ENCODE results near the gene APOBEC4. TPM values are rescaled to one million over a fixed set of nuclear protein-coding genes. Genes with fewer than 3 reads are reported as not detected.

APOBEC4 gene
- polyA plus RNA-seq, 1 of the 3 experiments (the other 2 are of a cell fraction) = not detected

DNA sequence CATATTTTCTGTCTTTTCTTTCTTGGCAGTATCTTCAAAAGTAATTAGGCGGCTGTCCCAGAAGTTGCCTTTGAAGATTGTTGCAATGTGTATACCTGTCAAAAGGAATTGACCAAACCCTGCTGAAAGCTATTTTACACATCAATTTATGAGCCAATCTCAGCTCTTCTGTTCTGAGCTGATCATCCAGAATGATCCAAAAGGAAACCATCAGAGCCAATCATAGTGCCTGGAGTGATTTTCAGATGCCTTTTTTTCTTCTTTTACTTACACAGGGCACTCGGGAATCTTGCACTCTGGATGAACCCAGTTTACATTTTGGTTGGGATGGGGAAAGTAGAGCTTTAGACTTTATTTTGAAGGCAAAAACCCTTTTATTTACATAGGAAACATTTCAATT lies 21.8 kb upstream of the APOBEC4 start:
- Histone ChIP-seq H3K4me2 (no peak overlapping the region), H3K27ac (ENCODE audit: low read depth in 2 of 2, low read length in 1 of 2) (no peak overlapping the region), H3K36me3 (replicated peaks in 1 of 2; ENCODE audit: control insufficient read depth in 1 of 2, insufficient read depth in 2 of 2, low read length in 1 of 2) (peaks cover 0 to 4% of the 10 kb centered on the region in 2 experiments), H3K4me1 (ENCODE audit: control insufficient read depth in 1 of 2, insufficient read depth in 2 of 2, low read depth in 1 of 2, low read length in 1 of 2) (peaks cover 0 to 2% of the 10 kb centered on the region in 2 experiments; a peak in 1 of 4 replicates), H3F3A (replicated peaks; ENCODE audit: insufficient read depth) (no peaks in the 10 kb centered on the region), H3K79me2 (ENCODE audit: insufficient read depth) (no peaks in the 10 kb centered on the region; the same call in 1 of the 2 replicates), H3K9me2 (no peaks in the 10 kb centered on the region), H3K9ac (no peak overlapping the region), H3K9me3 (no peaks in the 10 kb centered on the region), H2AFZ (ENCODE audit: low read depth) (no peak overlapping the region), H4K20me1 (ENCODE audit: insufficient read depth) (no peaks in the 10 kb centered on the region), H3K4me3 (ENCODE audit: low read depth in 2 of 2, low read length in 1 of 2) (no peak overlapping the region), H3K27me3 (ENCODE audit: insufficient read depth) (no peaks in the 10 kb centered on the region)
- WGBS (ENCODE audit: low lambda C conversion rate) = 91% methylated on average over 2 of the region's 2 CpGs
- ChIA-PET CTCF (interaction anchor here (0.9 to 1.4 kb wide), 5 partner anchors 10 to 241 kb away, joined by 3 to 6 read pairs (median 5); no protein-coding TSS in a partner anchor), POLR2A (no interaction called here)
- TF ChIP-seq RAD21 (IDR thresholded peaks at IDR 0.05; ENCODE audit: low read length) = no peak
- no peak for TF ChIP-seq TAF1 (IDR thresholded peaks at IDR 0.05; ENCODE audit: borderline replicate concordance, low read depth, low read length)
- no peak for TF ChIP-seq POLR2AphosphoS5 (IDR thresholded peaks at IDR 0.05; ENCODE audit: low read depth, low read length)
- TF ChIP-seq EZH2phosphoT487 (IDR thresholded peaks at IDR 0.05; ENCODE audit: borderline replicate concordance, low read depth) = no peak
- no peak for TF ChIP-seq GATA2 (CRISPR knock-in tag; IDR thresholded peaks at IDR 0.05)
- no peak for TF ChIP-seq RFX5 (IDR thresholded peaks at IDR 0.05; ENCODE audit: low read length)
- TF ChIP-seq, protein P1, sequence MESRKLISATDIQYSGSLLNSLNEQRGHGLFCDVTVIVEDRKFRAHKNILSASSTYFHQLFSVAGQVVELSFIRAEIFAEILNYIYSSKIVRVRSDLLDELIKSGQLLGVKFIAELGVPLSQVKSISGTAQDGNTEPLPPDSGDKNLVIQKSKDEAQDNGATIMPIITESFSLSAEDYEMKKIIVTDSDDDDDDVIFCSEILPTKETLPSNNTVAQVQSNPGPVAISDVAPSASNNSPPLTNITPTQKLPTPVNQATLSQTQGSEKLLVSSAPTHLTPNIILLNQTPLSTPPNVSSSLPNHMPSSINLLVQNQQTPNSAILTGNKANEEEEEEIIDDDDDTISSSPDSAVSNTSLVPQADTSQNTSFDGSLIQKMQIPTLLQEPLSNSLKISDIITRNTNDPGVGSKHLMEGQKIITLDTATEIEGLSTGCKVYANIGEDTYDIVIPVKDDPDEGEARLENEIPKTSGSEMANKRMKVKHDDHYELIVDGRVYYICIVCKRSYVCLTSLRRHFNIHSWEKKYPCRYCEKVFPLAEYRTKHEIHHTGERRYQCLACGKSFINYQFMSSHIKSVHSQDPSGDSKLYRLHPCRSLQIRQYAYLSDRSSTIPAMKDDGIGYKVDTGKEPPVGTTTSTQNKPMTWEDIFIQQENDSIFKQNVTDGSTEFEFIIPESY (IDR thresholded peaks at IDR 0.05; ENCODE audit: borderline replicate concordance, low read depth) = no peak
- no peak for TF ChIP-seq ELF1 (IDR thresholded peaks at IDR 0.05)
- no peak for TF ChIP-seq TEAD4 (IDR thresholded peaks at IDR 0.05; ENCODE audit: borderline replicate concordance, insufficient read depth)
- TF ChIP-seq RXRA (IDR thresholded peaks at IDR 0.05; ENCODE audit: borderline replicate concordance, low read depth) = no peak
- TF ChIP-seq MXI1 (IDR thresholded peaks at IDR 0.05; ENCODE audit: low read depth, low read length) = no peak
- no peak for TF ChIP-seq FOXM1 (IDR thresholded peaks at IDR 0.05; ENCODE audit: low read depth)
- no peak for TF ChIP-seq FOXJ3 (CRISPR knock-in tag; IDR thresholded peaks at IDR 0.05)
- no peak for TF ChIP-seq GABPA (IDR thresholded peaks at IDR 0.05; ENCODE audit: low read depth)
- TF ChIP-seq TCF12 (IDR thresholded peaks at IDR 0.05) = no peak
- TF ChIP-seq RCOR1 (IDR thresholded peaks at IDR 0.05; ENCODE audit: low read length) = no peak
- TF ChIP-seq SIN3A (IDR thresholded peaks at IDR 0.05; ENCODE audit: borderline replicate concordance, low read depth, low read length) = no peak
- TF ChIP-seq, protein P2, sequence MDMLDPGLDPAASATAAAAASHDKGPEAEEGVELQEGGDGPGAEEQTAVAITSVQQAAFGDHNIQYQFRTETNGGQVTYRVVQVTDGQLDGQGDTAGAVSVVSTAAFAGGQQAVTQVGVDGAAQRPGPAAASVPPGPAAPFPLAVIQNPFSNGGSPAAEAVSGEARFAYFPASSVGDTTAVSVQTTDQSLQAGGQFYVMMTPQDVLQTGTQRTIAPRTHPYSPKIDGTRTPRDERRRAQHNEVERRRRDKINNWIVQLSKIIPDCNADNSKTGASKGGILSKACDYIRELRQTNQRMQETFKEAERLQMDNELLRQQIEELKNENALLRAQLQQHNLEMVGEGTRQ (IDR thresholded peaks at IDR 0.05; ENCODE audit: borderline replicate concordance, low read depth, low read length) = no peak
- TF ChIP-seq, protein P3, sequence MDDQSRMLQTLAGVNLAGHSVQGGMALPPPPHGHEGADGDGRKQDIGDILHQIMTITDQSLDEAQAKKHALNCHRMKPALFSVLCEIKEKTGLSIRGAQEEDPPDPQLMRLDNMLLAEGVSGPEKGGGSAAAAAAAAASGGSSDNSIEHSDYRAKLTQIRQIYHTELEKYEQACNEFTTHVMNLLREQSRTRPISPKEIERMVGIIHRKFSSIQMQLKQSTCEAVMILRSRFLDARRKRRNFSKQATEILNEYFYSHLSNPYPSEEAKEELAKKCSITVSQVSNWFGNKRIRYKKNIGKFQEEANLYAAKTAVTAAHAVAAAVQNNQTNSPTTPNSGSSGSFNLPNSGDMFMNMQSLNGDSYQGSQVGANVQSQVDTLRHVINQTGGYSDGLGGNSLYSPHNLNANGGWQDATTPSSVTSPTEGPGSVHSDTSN (IDR thresholded peaks at IDR 0.05) = no peak
- DNase-seq = no peak

Measured in SK-N-SH (cell line).